Limb (tissue), 2 donors: Measurements from ENCODE around the gene MBD3L4.
"Not testable (repeated sequence)": the region's sequence is repeated elsewhere in the genome, so short reads cannot be mapped to it uniquely, and the experiment has no call there.

Experiments used
- DNase-seq, 2 donors: peaks; one replicate each; pipeline ENCODE4 v3.0.0-alpha.2; 2016; ENCODE audit errors: extremely low spot score in 2 of 2

Gene MBD3L4

DNA sequence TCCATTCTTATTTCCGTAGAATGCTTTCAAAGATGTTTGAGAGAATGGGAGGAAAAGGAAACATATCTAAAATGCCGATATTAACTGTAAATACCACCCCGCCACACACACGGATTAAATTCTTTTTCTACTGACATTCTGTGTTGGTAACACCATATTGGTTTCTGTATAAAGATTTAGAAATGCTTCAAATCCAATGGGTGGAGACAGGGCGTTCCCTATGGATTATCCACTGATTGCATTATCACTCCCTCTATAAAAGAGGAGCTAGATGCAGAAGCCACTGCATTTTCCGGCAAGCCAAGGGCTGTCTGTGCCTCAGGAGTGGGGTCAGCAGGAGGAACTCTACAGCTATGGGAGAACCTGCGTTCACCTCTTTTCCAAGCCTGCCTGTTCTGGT lies 9.0 kb upstream of the MBD3L4 start, which contains the start of gene MBD3L2:
Gene MBD3L2 (plus strand): TSS at position 301 of the 400 bp plus-strand sequence. CDS start 53 bp downstream, at position 354.
- DNase-seq = not testable (repeated sequence)

DNA sequence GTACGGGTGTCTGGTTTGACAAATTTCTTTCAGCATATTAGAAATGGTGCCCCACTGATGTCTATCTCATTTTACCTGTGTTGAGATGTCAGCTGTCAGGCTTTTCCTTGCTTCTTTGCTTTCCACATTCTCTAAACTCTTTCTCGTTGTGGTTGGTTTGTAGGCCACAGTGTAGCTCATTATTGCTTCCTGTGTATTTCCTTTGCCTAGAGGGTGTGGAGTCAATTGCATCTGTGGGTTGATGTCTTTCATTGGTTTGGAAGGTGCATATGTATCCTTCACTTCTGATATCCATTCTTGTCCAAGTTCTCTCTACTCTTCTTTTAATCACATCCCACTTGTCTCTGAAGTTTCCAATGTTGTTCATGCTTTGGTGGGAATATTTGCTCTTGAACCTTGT lies 1.6 kb upstream of the MBD3L4 start:
- DNase-seq = not testable (repeated sequence)

DNA sequence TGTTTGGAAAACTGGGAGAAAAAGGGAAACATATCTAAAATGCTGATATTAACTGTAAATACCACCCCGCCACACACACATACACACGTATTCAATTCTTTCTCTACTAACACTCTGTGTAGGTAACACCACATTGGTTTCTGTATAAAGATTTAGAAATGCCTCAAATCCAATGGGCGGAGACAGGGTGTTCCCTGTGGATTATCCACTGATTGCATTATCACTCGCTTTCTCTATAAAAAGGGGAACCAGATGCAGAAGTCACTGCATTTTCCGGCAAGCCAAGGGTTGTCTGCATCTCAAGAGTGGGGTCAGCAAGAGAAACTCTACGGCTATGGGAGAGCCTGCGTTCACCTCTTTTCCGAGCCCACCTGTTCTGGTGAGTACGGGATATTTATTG lies 9.7 kb downstream of the MBD3L4 start, which contains the start of gene MBD3L5:
Gene MBD3L5 (plus strand): TSS at position 301 of the 400 bp plus-strand sequence. CDS start 34 bp downstream, at position 335.
- DNase-seq = not testable (repeated sequence)

DNA sequence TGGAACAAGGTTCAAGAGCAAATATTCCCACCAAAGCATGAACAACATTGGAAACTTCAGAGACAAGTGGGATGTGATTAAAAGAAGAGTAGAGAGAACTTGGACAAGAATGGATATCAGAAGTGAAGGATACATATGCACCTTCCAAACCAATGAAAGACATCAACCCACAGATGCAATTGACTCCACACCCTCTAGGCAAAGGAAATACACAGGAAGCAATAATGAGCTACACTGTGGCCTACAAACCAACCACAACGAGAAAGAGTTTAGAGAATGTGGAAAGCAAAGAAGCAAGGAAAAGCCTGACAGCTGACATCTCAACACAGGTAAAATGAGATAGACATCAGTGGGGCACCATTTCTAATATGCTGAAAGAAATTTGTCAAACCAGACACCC lies 11.2 kb downstream of the MBD3L4 start:
- DNase-seq = not testable (repeated sequence)

DNA sequence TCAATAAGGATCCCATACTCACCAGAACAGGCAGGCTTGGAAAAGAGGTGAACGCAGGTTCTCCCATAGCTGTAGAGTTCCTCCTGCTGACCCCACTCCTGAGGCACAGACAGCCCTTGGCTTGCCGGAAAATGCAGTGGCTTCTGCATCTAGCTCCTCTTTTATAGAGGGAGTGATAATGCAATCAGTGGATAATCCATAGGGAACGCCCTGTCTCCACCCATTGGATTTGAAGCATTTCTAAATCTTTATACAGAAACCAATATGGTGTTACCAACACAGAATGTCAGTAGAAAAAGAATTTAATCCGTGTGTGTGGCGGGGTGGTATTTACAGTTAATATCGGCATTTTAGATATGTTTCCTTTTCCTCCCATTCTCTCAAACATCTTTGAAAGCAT lies 18.6 kb downstream of the MBD3L4 start, which contains the start of gene MBD3L2B:
Gene MBD3L2B (minus strand): TSS at position 101 of the 400 bp plus-strand sequence. CDS start 34 bp downstream, at position 67.
- not testable (repeated sequence) for DNase-seq

DNA sequence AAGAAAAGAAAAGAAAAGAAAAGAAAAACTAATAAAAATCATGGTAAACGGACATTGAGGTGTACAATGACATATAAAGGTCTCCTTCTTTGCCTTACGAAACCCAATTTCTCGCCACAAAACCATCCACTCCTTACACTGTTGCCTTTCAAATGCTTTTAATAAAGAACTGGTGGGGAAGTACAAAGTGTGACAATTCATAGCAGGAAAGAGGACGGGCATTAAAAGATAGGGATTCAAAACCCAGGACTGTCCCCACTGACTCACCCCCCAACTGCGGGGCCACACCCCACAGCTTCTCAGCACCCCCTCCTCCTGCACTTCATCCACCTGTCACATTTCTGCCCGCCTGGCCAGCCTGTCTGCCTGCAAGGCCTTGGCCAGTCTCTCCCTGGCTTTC lies 21.2 kb downstream of the MBD3L4 start:
- no peak for DNase-seq

DNA sequence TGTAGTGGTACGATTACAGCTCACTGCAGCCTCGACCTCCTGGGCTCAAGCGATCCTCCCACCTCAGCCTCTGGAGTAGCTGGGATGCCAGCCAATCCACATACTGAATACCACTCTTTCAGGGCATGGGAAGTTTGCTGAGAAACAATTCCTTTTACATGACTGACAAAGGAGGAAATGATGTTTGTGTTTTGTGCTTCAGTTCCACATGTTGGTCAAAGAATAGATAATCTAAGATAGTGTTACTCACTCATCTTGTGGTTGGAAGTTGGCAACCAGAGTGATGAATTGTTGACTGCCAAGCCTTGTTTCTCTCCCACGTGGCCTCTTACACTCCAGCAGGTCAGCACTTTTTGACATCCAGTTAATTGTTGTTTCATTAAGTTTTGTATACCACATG lies 26.3 kb downstream of the MBD3L4 start:
- DNase-seq = no peak

DNA sequence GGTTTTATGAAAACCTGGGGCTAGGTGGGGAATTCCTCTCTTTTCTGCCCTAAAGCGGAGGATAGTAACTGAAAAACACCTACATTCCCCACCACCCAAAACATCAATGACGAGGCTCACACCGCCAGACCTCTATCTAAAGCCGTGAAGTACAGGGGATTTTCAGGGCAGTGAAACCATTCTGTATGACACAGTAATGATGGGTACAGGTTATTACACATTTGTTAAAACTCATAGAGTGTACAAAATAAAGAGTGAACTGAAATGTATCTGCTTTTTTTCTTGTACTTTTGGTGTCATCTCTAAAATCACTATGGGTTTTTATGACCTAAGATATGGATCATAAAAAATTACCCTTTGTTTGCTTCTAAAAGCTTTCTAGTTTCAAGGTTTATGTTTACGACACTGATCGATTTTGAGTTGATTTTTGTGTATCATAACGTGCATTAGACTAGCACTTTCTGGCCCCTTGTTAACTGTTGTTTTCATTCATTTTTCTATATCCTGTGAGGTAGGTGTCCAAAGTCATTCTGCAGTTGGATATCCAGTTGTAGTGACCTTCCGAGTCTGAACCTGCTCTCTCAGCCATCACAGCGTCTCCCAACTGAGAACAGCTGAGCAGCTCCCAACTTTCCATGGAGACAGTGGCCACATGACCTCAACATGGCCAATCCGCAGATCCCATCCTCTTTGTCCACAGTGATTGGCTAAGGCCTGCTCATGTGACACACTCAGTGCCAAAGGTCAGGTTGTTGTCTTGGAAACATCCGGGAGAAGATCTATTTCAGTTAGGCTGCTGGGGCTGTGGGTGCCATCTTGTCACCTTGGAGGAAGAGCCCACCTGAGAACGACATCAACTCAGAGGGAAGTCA lies 29.0 kb downstream of the MBD3L4 start:
- no peak for DNase-seq

DNA sequence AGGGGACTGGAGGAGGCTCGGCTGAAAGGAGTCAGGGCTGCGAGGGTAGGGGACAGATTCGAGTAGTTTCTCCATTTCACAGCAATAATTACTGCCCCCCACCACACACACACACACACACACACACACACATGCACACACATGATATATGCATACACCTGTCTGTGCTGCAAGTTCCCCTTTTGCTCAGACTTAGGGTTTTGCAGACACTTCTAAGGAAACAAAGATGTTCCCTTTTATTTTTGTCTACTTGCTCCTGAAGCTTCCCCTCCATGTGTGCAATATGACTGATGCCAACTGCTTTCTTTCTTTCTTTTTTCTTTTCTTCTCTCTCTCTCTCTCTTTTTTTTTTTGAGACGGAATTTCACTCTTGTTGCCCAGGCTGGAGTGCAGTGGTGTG lies 32.1 kb downstream of the MBD3L4 start:
- DNase-seq = no peak

DNA sequence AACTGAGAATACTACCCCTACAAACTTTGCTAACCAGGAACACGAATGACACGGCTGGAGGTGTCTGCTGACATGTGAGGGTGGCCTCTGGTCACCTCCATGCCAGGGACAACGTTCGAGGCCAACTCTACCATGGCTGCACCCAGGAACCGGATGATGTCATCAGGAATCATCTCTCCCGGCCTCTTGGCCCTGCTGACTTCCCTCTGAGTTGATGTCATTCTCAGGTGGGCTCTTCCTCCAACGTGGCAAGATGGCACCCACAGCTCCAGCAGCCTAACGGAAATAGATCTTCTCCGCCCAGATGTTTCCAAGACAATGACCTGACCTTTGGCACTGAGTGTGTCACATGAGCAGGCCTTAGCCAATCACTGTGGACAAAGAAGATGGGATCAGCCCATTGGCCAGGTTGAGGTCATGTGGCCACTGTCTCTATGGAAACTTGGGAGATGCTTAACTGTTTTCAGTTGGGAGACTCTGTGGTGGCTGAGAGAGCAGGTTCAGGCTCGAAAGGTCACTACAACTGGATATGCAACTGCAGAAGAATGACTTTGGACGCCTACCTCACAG lies 33.8 kb downstream of the MBD3L4 start:
- no peak for DNase-seq

DNA sequence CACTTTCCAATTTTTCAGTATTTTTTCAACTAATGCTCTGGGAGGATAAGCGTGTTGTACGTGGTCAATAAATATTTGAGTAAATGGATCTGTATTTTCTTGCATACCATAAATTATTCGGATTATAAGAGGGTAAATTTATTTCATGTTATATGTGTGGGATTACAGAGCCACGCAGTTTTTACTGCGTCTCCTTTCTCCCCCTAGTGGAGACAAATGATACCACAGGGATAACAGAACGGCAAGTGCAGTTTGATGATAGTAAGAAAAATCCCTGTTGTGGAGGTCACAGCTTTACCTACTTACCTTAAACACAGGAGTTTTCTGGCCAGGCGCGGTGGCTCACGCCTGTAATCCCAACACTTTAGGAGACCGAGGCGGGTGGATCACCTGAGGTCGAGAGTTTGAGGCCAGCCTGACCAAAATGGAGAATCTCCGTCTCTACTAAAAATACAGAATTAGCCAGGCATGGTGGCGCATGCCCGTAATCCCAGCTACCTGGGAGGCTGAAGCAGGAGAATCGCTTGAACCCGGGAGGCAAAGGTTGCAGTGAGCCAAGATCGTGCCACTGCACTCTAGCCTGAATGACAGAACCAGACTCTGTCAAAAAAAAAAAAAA lies 35.6 kb downstream of the MBD3L4 start:
- DNase-seq = peak in 1 of 2 donors; percentile 5

DNA sequence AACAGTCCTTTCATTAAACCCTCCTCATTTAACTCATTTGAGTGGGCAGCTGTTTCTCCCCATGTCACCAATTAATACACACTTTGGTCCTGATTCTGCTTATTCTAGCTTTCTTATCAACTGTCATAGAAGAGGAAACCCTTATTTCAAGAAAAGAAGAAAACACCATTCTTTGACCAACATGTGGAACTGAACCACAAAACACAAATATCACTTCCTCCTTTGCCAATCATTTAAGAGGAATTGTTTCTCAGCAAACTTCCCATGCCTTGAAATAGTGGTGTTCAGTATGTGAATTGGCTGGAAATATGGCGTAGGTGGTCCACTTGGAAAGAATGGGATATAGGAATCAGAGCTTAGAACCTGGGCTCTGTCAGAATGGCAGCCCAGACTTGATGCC lies 39.2 kb downstream of the MBD3L4 start:
- DNase-seq = no peak

DNA sequence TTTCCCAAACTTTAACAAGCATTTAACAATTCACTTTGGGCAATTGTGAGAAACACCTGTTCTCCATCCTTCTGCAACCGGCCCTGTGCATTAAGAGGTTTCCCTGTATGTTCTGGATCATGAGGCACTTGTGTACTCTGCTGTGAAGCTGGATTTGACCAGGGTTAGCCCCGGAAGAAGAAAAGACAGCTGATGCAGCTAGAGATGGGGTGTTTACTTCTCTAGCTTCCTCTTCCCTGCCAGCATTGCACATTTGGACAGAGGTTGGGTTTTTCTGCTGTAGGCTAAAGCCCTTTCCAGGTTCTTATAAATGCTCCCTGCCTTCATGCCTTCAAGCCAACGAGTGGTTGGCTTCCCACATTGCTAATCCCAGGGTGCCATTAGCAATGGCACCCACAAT lies 39.6 kb downstream of the MBD3L4 start:
- no peak for DNase-seq

DNA sequence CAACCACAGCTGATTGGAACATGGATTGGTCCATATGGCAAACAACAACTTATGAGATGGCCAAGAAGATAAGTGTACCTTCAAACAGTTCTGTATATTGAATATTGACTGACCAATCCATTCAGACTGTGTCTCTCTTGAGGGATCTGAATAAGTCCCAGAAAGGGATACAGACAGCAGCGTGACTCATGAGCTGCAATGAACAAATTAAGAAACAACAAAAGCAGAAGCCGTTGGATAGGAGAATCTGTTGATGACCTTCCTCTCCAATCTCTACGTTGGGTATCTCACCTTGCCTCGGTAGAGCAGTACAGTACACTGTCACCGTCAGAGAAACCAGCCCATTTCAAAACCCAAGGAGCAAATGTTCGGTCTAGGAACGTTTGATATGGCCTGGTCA lies 40.0 kb downstream of the MBD3L4 start:
- no peak for DNase-seq

DNA sequence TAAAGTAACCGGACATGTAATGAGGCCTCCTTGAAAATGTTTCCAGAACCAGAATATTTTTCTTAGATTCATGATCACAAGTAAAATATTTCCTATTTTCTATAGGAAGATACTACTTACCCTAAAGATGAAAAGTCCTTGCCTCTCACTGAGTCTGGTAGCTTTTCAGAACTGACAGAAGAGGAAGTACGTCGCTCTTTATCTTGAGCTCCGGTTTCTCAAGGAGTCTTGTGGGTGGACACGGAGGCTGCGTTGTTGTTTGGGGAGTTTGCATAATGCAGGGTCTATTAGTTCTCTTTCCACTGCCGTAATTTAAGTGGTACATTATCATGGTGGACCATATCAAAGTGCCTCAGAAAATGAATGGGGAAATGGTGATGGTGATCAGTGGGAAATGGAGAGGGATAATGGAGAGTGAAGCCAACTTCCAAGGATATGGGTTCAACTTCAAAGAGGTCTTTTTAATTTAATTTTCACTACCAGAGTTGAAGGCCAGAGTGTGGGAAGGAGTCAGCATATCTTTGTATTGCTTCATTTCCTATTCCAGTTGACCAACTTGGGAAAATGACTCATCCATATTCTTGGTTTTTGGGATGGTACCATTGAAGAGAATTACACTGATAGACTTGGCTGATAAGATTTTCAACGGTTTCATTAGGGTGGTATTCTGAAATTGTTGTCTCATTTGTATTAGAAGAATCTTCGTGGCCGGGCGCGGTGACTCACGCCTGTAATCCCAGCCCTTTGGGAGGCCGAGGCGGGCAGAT lies 42.1 kb downstream of the MBD3L4 start:
- no peak for DNase-seq

DNA sequence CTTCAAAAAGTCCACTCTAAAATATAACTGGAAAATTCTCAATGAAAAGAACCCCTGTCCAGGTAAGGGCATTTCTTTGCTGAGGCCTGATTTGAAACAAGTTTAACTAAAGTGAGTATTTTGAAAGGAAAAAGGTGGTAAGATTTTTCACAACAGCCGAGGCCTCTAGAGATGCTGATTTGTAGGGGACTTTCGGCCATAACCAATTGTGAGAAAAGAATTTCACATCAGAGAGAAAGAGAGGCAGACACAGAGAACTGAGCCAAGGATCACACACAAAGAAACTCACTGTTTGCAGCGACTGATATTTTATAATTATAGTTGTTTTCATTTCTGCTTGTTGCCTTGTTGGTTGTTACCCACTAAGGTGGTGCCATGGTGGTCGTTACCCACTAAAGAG lies 43.2 kb downstream of the MBD3L4 start:
- no peak for DNase-seq

DNA sequence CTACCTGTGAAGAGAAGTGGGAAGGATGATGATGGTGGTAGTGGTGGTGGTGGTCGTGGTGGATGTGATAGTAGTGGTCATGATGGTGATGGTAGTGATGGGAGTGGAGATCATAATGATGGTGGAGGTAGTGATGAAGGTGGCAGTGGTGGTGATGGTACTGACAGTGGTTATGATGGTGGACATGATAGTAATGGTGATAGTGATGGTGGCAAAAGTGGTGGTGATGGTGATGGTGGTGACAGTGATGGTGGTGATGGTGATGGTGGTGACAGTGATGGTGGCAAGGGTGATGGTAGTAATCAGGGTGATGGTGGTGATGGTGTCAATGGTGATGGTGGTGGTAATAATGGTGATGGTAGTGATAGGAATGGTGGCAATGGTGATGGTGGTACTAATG lies 44.9 kb downstream of the MBD3L4 start:
- no peak for DNase-seq

DNA sequence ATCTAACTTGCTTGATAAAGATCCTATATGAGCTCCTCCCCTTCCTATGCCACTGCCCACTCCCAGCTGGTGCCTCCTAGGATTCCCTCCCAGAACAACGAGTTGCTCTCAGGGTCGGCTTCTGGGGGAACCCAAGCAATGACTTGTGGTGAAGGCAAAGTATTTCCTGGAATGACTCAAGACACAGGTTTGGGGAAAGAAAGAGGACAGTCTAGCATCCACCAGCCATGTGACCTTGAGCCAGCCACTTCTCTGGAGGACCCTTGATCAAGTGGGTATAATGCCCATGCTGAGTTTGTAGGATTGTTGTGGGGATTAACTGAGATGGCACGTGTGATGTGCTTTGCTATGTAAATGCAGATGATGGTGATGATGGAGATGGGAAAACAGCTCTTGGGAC lies 51.7 kb downstream of the MBD3L4 start:
- DNase-seq = no peak

DNA sequence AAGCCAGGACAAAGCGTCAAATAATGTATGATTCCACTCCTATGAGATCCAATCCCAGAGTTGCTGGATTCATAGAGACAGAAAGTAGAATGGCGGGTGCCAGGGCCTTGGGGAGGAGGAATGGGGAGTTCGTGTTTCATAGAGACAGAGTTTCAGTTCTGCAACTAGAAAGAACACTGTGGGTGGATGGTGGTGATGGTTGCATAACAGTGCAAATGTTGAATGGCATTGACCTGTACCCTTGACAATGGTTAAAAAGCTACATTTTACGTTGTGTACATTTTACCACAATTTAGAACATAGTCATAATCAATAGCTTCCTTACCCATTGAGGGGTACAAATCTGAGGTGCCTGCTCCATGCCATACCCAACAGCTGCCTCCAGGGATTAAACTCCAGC lies 52.1 kb downstream of the MBD3L4 start:
- no peak for DNase-seq
